SK-N-SH (cell line): ENCODE measurements around the gene FAM156B.

Source experiments
- CTCF ChIP-seq: fragments of 200-600 bp; sonication (generic); IDR thresholded peaks from 2 replicates; pipeline ENCODE4 v1.6.1; 2017; ENCODE audit warnings: antibody characterized with exemption, mild to moderate bottlenecking, moderate library complexity
- POLR2AphosphoS5 ChIP-seq: IDR thresholded peaks from 2 replicates; pipeline ENCODE4 v1.6.1; 2012; ENCODE audit warnings: low read depth, low read length

GRCh38 chrX:52923781-52924241, 26.7 kb downstream of the FAM156B start:
- TF ChIP-seq CTCF = no peak
- no peak for TF ChIP-seq POLR2AphosphoS5
